A673 (cell line): Measurements from ENCODE around the gene SPATA24.
"Not testable (repeated sequence)": the region's sequence is repeated elsewhere in the genome, so short reads cannot be mapped to it uniquely, and the experiment has no call there.

Experiments
- CTCF ChIP-seq: fragments of 300-800, 200-600 bp; sonication (generic); conservative IDR thresholded peaks from 2 replicates; pipeline ENCODE4 v1.5.1; 2017; ENCODE audit warnings: low read depth, mild to moderate bottlenecking, antibody characterized with exemption, low read length, moderate library complexity, mixed read lengths
- EZH2 ChIP-seq: fragments of 200-600 bp; sonication (generic); IDR thresholded peaks from 2 replicates; pipeline ENCODE4 v1.6.1; 2017; ENCODE audit warnings: borderline replicate concordance, low read depth, mild to moderate bottlenecking, mixed read lengths, antibody characterized with exemption, low read length; ENCODE audit not compliant: poor library complexity, severe bottlenecking

- not testable (repeated sequence) for TF ChIP-seq CTCF, EZH2
Measured at GRCh38 chr5:139347863-139348262, 56.0 kb downstream of the SPATA24 start.
